BJ (cell line): ENCODE measurements around the gene HECW1. TPM values are rescaled to one million over a fixed set of nuclear protein-coding genes. Genes with fewer than 3 reads are reported as not detected.

Source experiments
- CTCF ChIA-PET: fragments of 350-600 bp; formaldehyde crosslinking; extraction: SDS; loops from one replicate; lab custom pipeline; 2021; ENCODE audit warnings: antibody characterized with exemption, inconsistent platforms; lab: Yijun Ruan, JAX
- POLR2A ChIA-PET: fragments of 300-600 bp; sonication (Branson Sonifier 250); formaldehyde crosslinking; extraction: SDS; loops from one replicate; lab custom pipeline; 2021; ENCODE audit warnings: antibody characterized with exemption; lab: Charles Lee
- DNase-seq: peaks from one replicate; pipeline ENCODE4 v3.0.0-alpha.2; 2011; ENCODE audit warnings: low read depth
- H3K27me3 ChIP-seq: 2 replicates; pipeline ENCODE4 v1.6.0; 2011; ENCODE audit warnings: low read length; ENCODE audit not compliant: control insufficient read depth, insufficient read depth
- H3K36me3 ChIP-seq: 2 replicates; pipeline ENCODE4 v1.5.1; 2011; ENCODE audit warnings: low read length; ENCODE audit not compliant: control insufficient read depth, insufficient read depth
- H3K4me3 ChIP-seq: 2 replicates; pipeline ENCODE4 v1.5.1; 2011; ENCODE audit warnings: low read depth, mild to moderate bottlenecking, control low read depth, low read length
- polyA plus RNA-seq: library from polyadenylated mRNA; depleted of rRNA; stranded (reverse); fragments of >200 nt; gene quantifications from 2 replicates; pipeline ENCODE4 v1.2.3, GENCODE V29; 2011
- TF ChIP-seq, protein P1 (sequence below): IDR thresholded peaks from 2 replicates; pipeline ENCODE4 v1.5.1; 2011; ENCODE audit warnings: low read depth, mild to moderate bottlenecking, control low read depth, inconsistent platforms, low read length, moderate library complexity; ENCODE audit not compliant: insufficient read depth

Gene HECW1
- polyA plus RNA-seq, 1 experiment, result 2.9 TPM

DNA sequence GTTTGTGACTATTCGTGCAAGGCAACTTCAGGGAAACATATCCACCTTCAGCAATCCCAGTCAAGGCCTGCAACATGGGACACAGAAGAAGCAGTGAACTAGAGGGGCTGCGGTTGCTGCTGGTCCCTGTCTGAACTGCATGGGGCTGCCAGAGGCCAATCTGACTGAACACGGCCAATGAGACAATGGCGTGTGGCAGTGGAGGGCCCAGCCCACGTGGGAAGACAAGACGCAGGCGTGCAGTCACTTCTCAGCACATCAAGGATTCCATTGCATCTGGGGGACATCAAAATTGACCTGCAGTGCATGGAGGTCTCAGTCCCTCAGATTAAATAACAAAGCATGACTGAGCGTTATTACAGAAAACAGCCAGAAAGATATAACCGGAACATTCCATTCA lies 215.9 kb downstream of the HECW1 start:
- Histone ChIP-seq H3K27me3 (no peaks in the 10 kb centered on the region), H3K36me3 (no peaks in the 10 kb centered on the region), H3K4me3 (no peak overlapping the region)
- POLR2A ChIA-PET, result no interaction called here
- TF ChIP-seq, protein P1, sequence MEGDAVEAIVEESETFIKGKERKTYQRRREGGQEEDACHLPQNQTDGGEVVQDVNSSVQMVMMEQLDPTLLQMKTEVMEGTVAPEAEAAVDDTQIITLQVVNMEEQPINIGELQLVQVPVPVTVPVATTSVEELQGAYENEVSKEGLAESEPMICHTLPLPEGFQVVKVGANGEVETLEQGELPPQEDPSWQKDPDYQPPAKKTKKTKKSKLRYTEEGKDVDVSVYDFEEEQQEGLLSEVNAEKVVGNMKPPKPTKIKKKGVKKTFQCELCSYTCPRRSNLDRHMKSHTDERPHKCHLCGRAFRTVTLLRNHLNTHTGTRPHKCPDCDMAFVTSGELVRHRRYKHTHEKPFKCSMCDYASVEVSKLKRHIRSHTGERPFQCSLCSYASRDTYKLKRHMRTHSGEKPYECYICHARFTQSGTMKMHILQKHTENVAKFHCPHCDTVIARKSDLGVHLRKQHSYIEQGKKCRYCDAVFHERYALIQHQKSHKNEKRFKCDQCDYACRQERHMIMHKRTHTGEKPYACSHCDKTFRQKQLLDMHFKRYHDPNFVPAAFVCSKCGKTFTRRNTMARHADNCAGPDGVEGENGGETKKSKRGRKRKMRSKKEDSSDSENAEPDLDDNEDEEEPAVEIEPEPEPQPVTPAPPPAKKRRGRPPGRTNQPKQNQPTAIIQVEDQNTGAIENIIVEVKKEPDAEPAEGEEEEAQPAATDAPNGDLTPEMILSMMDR, result no peak
- CTCF ChIA-PET, result no interaction called here
- no peak for DNase-seq

DNA sequence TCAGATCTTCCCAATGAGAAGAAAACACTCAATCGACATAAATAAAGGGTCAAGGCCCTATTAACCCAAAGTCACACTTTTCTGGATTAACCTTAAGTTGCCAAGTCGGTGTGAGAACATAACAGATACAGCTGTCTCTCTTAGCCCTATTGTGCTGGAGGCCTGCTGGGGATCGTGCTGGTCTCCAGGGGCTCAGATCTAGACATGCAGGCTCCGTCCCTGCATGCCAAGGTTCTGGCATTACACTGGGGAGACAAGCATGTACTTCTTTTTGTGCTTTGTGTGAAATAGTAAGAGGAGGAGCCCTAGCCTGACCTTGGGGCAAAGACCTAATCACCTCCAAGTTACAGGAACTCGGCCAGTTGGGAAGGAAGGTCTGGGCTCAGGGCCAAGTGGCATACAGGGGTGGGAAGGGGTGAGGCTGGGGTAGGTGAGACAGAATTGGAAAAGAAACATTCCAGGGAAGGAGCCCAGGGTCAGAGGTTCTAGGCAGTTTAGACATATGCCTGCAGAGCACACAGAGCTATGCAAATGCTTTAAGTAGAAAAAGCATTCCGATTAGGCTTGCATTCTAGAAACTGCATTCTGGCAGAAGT lies 216.4 kb downstream of the HECW1 start:
- CTCF ChIA-PET, result no interaction called here
- Histone ChIP-seq H3K4me3 (no peak overlapping the region), H3K27me3 (no peaks in the 10 kb centered on the region), H3K36me3 (no peaks in the 10 kb centered on the region)
- TF ChIP-seq, protein P1, result no peak
- DNase-seq, result no peak
- POLR2A ChIA-PET, result no interaction called here

DNA sequence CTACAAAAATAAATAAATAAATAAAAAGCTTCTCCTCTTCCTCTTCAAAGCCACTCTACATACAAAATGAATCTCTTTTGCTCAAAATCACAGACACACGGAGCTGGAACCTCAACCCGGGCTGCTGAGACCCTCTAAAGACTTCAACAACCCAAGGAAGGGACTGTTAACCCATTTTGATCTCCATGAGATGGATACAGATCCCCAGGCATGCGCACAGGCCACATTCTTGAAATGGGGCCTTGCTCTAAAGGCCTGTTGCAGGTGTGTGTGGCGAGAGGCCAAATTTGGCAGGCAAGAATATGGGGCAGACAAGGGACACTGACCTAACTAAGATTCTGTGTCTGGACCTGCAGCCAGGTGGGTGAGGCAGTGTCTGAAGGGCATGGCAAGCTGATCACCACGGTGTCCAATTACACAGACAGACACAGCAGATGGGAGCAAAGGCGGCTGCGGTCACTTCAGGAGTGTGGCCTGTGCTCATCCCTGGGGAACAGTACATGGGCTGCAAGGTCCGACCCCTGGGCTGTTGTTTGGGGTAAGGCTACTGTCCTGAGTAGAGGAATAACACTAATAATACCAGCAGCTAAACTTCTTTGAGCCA lies 219.8 kb downstream of the HECW1 start:
- Histone ChIP-seq H3K4me3 (no peak overlapping the region), H3K27me3 (no peaks in the 10 kb centered on the region), H3K36me3 (no peaks in the 10 kb centered on the region)
- no peak for DNase-seq
- ChIA-PET CTCF (no interaction called here), POLR2A (no interaction called here)
- TF ChIP-seq, protein P1, result no peak

DNA sequence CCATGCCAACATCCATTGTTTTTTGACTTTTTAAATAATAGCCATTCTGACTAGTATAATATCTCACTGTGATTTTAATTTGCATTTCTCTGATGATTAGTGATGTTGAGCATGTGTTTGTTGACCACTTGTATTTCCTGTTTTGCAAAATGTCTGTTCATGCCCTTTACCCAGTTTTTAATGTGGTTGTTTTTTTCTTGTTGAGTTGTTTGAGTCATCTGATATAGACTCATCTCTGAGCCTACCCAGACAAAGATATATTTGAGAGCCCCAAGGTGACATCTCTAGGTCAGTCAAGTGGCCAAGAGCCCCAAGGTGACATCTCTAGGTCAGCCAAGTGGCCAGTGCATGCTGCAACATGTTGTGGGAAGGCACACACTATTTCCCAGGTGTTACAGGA lies 224.7 kb downstream of the HECW1 start:
- DNase-seq, result no peak
- Histone ChIP-seq H3K4me3 (no peak overlapping the region), H3K27me3 (no peaks in the 10 kb centered on the region), H3K36me3 (no peaks in the 10 kb centered on the region)
- ChIA-PET CTCF (no interaction called here), POLR2A (no interaction called here)
- TF ChIP-seq, protein P1, result no peak

DNA sequence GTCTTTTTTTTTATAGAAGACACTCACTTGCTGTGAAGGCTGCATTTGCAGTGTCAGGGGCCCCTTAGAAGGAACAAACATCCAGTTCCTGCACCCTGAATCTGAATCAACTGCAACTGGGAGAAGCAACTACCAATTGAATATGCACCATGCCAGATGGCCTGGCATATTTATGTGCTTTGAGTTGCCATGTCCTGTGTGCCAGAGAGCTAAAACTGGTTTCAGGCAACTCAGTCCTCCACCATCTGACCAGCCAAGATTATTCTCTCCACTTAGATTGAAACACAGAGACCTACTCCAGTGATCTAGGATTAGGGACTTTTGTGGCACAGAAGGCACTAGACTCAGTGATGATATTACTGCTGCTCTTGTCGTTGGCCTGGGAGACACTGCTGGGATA lies 225.4 kb downstream of the HECW1 start:
- DNase-seq, result no peak
- Histone ChIP-seq H3K36me3 (no peaks in the 10 kb centered on the region), H3K4me3 (no peak overlapping the region), H3K27me3 (no peaks in the 10 kb centered on the region)
- POLR2A ChIA-PET, result interaction anchor here (0.6 kb wide), 1 partner anchor 327 kb away, joined by 5 read pairs; no protein-coding TSS in a partner anchor
- CTCF ChIA-PET, result no interaction called here
- TF ChIP-seq, protein P1, result no peak
